HUES48 (cell line): Measurements from ENCODE around the gene GATA5.

ENCODE experiments used
- H3K27ac ChIP-seq: one replicate; pipeline ENCODE4 v1.7.0; 2013; ENCODE audit warnings: low read depth, low read length, inconsistent platforms
- H3K27me3 ChIP-seq: 2 replicates; pipeline ENCODE4 v1.6.1; 2013; ENCODE audit warnings: mild to moderate bottlenecking, low read length; ENCODE audit not compliant: control insufficient read depth, insufficient read depth
- H3K36me3 ChIP-seq: 2 replicates; pipeline ENCODE4 v1.6.1; 2013; ENCODE audit warnings: low read length; ENCODE audit not compliant: control insufficient read depth, insufficient read depth
- H3K4me1 ChIP-seq: 2 replicates; pipeline ENCODE4 v1.6.1; 2013; ENCODE audit warnings: mild to moderate bottlenecking, low read length; ENCODE audit not compliant: control insufficient read depth, insufficient read depth
- H3K4me3 ChIP-seq: 2 replicates; pipeline ENCODE4 v1.5.1; 2013; ENCODE audit warnings: mild to moderate bottlenecking, low read depth, low read length
- H3K9ac ChIP-seq: 2 replicates; pipeline ENCODE4 v1.6.1; 2013; ENCODE audit warnings: mild to moderate bottlenecking, low read depth, low read length, moderate library complexity
- H3K9me3 ChIP-seq: 2 replicates; pipeline ENCODE4 v1.6.1; 2013; ENCODE audit warnings: low read length; ENCODE audit not compliant: control insufficient read depth, insufficient read depth

GATA5 gene

GRCh38 chr20:62416651-62417637, 58.9 kb downstream of the GATA5 start:
- Histone ChIP-seq H3K4me3 (no peak overlapping the region), H3K36me3 (no peaks in the 10 kb centered on the region), H3K27ac (no peak overlapping the region), H3K27me3 (no peaks in the 10 kb centered on the region), H3K9ac (no peak overlapping the region), H3K9me3 (no peaks in the 10 kb centered on the region), H3K4me1 (no peaks in the 10 kb centered on the region)

GRCh38 chr20:62415354-62416111, 60.3 kb downstream of the GATA5 start:
- Histone ChIP-seq H3K4me1 (no peaks in the 10 kb centered on the region), H3K9ac (no peak overlapping the region), H3K4me3 (no peak overlapping the region), H3K27me3 (no peaks in the 10 kb centered on the region), H3K36me3 (no peaks in the 10 kb centered on the region), H3K9me3 (no peaks in the 10 kb centered on the region), H3K27ac (no peak overlapping the region)

GRCh38 chr20:62413896-62414481, 61.8 kb downstream of the GATA5 start:
- no peaks in the 10 kb centered on the region for H3K27me3 ChIP-seq
- H3K27ac ChIP-seq = no peak overlapping the region

More at GRCh38 chr20:62413896-62414481, 61.8 kb downstream of the GATA5 start:
- Histone ChIP-seq H3K9ac (no peak overlapping the region), H3K36me3 (no peaks in the 10 kb centered on the region), H3K9me3 (no peaks in the 10 kb centered on the region), H3K4me3 (no peak overlapping the region), H3K4me1 (no peaks in the 10 kb centered on the region)
